SK-N-MC (cell line): ENCODE data around the gene NDUFB10.

ENCODE experiments used
- EZH2 ChIP-seq: fragments of 200-600 bp; sonication (generic); IDR thresholded peaks from one replicate; pipeline ENCODE4 v1.6.1; 2017; ENCODE audit warnings: antibody characterized with exemption
- POLR2AphosphoS5 ChIP-seq: IDR thresholded peaks from 2 replicates; pipeline ENCODE4 v1.6.1; 2012; ENCODE audit warnings: mild to moderate bottlenecking, low read depth, low read length, borderline replicate concordance

DNA sequence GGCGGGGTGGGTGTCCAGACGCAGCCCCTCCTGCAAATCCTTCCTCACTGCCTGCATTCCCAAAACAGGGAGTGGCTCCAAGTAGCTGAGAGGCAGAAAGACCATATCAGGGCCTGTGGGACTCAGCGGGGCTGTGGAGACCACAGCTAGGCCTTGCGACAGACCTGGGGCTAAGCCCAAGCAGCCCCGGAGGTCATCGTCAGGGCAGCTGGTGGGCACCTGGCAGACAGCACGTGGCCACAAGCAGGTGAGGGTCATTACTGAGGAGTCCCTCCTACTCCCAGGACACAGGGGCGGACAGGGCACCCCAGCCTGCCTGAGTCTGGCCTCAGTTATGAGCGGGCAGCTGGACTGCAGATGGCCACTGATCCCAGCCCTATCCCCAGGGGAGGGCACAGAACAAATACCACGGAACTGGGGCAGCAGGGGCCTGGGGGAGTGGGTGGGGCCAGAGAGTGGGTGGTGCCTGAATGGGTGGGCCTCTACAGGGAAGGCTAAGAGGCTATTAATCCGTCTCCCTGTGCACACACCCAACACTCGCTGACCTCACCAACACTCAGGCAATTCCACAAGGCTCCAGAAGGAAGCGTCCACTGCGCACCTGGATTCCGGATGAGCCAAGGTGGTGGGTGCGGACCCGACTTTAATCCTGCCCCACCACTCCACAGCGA is 49.6 kb upstream of the NDUFB10 start:
- TF ChIP-seq EZH2, result no peak
- no peak for TF ChIP-seq POLR2AphosphoS5
